DMS 273 (cell line): ENCODE results near the gene TBX10.
A peak's percentile ranks its signal among the peaks of the same experiment; 100 is the strongest.

Source experiments
- DNase-seq: peaks from one replicate; lab custom pipeline; 2025; ENCODE audit not compliant: unreplicated experiment; lab: John Stamatoyannopoulos, UW

Gene TBX10

DNA sequence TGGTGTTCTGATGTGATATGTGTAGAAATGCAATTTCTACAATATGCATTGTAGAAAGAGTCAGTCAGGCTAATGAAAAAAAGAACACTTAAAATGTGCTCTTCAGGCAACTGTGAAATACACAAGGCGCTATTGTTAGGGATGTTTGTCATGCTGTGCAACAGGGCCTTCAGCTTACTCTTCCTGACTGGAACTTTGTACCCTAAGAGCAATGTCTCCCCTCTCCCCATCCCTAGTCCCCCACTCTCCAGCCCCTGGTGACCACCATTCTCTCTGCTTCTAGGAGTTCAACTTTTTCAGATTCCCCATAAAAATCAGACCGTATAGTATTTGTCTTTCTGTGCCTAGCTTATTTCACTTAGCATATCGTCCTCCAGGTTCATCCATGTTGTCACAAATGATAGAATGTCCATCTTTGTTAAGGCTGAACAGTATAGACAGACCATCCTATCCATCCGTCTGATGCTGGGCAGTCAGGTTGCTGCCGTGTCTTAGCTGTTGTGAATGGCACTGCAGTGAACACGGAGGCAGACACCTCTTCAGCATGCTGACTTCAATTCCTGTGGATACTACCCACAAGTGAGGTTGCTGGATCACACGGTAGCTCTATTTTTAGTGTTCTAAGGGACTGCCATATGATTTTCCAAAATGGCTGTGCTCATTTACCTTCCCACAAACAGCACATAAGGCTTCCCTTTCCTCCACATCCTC lies 22.2 kb downstream of the TBX10 start:
- DNase-seq, result no peak

DNA sequence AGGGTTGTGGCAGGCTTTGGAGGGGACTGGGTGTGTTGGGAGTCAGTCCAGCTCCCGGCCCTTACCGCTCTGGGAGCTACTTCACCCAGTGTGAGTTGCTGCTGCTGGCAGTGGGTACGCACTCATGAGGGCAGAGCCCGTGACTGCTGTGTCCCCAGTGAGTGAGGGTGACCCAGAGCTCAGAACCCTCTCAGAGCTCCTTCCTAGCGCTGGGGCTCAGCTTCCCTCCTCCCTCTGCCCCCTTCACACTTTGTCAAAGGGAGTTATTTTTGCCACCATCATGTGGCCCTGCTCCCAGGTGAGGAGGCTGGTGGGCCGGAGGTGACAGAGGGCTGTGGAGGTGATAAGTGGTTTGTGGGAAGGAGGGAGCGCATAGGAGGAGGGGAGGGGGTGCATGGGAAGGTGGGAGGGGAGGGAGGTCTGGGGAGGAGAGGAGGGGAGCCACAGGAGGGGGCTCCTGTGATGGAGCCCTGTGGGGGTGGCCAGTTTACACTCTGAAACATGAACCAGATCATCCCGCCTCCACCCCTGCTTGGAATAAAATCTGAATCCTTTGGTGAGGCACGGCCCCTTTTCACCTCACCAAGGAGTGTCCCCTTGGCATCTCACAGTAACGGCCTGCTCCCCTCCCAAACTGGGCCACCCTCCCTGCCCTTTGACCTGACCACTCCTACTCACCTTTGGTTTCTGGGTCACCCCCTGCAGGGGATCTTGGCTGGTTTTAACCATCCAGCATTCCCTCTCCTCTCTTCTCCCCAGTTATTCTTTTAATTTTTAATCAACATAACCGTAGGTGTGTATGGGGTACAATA lies 22.9 kb downstream of the TBX10 start:
- no peak for DNase-seq

- no peak for DNase-seq
These were observed 23.7 kb downstream of the TBX10 start for GRCh38 chr11:67615728-67616430.

DNA sequence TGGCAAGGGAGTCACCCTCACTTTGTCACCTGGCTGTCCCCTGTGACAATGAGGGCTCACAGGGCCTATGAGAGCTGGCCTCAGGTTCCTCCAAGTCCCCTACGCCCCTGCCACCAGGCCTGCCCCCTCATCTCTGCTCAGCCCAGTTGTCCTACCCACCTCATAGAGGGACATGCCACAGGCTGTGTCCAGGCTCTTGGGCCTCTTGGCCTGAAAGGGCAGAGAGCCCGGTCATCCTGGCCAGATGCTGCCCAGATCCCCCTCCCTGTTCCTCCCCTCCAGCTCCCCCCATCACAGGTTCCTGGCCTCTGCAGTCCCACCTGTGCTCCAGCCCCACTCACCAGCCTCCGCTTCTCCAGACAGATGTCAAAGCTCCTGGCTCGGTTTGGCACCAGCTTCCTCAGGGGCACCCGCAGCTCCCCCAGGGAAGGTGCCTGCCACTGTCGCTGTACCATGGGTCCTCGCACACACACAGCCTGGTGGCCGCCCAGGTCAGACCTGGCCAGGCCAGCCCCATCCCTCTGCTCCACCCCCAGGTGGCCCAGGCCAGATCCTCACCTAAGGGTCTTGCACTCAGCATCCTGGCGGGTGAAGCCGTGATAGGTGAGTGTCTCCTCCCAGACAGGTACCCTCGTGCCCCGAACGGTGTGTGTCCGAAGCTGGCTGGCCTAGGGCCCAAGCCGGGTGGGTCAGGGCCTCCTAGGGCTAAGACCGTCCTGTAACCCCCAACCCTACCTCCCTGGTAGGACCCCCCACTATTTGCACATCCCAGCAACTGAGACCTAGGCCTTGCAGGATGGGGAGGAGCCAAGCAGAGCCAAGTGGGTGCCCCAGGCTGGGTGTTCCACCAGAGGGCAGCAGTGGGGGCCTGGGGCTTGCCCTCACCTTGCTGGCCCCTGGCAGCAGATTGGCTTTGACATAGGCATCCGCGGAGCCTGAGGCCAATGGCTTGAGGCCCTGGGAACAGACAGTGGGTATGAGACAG lies 24.5 kb downstream of the TBX10 start:
- DNase-seq, result peak; percentile 69

GRCh38 chr11:67613960-67614715 lies 25.4 kb downstream of the TBX10 start:
- peak; percentile 78 for DNase-seq

GRCh38 chr11:67613313-67613959 lies 26.1 kb downstream of the TBX10 start:
- no peak for DNase-seq

- DNase-seq, result no peak
These were observed 26.8 kb downstream of the TBX10 start for GRCh38 chr11:67612751-67613150.

GRCh38 chr11:67611704-67612587 lies 27.6 kb downstream of the TBX10 start:
- DNase-seq, result no peak

DNA sequence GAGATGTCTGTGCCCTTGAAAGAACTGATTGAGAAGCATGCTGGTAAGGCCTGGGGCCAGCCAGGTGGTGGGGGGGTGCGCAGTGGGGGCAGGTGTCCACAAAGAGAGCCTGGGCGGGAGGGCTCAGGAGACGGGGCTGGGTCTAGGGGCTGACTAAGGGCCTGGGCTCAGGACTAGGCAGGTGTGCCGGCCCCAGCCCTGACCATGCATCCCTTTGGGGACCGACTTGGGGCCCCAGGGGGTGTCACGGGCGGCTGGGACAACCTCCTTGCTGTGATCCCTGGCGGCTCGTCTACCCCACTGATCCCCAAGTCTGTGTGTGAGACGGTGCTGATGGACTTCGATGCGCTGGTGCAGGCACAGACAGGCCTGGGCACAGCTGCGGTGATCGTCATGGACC lies 28.4 kb downstream of the TBX10 start:
- no peak for DNase-seq

- no peak for DNase-seq
These were observed 29.2 kb downstream of the TBX10 start for GRCh38 chr11:67610302-67610868.

DNA sequence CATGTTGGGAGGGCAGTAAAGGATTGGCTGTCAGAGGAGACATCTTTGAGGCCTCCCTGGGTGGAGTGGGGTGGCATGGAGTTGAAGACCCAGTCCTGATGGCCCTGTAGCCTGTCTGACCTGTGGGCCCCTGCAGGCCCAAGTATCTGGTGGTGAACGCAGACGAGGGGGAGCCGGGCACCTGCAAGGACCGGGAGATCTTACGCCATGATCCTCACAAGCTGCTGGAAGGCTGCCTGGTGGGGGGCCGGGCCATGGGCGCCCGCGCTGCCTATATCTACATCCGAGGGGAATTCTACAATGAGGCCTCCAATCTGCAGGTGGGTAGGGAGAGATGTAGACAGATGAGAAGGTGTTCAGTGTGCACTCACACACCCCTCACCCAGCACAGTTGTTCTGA lies 30.2 kb downstream of the TBX10 start:
- no peak for DNase-seq

DNA sequence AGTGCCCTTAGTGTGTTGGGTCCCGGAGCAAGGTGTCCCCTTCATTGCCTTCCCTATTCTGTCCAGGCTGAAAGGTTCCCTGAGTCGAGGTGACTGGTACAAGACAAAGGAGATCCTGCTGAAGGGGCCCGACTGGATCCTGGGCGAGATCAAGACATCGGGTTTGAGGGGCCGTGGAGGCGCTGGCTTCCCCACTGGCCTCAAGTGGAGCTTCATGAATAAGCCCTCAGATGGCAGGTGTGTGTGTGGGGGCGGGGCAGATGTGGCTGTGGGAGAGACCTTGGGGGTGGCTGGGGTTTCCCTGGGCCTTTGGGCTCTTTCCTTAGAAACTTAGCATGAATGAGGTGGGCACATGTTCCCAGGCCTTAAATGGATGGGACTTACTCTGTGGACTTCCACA lies 31.1 kb downstream of the TBX10 start:
- DNase-seq, result no peak

DNA sequence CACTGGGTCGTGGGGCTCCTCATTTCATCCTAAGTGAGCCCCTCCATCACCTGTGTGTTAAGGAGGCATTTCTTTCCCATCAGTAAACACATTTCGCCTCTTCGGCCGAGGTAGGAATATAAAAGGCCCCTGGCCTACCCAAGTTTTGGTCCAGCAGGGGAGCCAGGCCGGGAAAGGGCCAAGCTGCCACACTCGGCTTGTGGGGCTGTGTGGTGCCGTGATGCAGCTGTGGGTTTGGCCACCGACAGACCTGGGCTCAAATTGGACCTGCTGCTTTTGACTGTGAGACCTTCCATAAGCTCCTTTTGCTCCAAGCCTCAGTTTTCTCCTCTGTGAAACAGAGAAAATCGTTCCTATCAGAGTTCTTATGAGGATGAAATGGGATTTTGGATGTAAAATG lies 32.1 kb downstream of the TBX10 start:
- no peak for DNase-seq

DNA sequence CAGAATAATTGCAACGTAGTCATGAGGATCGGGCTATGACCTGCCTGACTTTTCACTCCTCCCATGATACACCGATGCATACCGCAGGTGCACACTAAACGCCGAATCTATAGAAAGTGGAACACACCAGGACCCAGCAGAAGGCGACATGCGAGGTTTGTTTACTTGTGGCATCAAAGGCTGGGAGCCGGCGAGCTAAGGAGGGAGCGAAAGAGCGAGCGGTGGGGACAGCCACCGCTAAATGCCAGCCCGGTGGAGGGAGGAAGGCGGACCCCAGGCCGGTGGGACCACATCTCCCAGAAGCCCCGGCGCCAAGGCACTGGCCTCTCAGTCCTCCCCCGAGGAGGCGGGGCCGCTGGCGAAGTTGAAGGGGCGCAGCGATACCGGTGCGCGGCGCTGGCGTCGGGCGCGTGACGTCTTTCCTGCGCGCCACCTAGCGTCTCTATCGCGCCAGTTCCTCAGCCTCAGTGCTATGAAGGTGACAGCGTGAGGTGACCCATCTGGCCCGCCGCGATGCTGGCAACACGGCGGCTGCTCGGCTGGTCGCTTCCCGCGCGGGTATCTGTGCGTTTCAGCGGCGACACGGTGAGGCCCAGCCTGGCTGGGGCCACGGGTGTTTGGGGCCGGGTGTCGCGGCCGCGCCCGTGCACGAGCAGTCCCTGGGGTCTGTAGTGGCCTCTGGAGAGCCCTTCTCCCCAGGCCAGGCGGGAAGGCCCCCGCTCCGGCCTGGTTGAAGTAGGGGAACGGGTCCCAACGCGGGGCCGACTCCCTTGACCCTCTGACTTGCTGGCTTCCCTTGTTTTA lies 32.9 kb downstream of the TBX10 start, which contains the start of gene NDUFV1:
Gene NDUFV1 (plus strand): TSS at position 445 of the 804 bp plus-strand sequence. CDS start 69 bp downstream, at position 514.
- DNase-seq, result peak; percentile 97

GRCh38 chr11:67606093-67606491 lies 33.5 kb downstream of the TBX10 start:
- DNase-seq, result peak; percentile 51

DNA sequence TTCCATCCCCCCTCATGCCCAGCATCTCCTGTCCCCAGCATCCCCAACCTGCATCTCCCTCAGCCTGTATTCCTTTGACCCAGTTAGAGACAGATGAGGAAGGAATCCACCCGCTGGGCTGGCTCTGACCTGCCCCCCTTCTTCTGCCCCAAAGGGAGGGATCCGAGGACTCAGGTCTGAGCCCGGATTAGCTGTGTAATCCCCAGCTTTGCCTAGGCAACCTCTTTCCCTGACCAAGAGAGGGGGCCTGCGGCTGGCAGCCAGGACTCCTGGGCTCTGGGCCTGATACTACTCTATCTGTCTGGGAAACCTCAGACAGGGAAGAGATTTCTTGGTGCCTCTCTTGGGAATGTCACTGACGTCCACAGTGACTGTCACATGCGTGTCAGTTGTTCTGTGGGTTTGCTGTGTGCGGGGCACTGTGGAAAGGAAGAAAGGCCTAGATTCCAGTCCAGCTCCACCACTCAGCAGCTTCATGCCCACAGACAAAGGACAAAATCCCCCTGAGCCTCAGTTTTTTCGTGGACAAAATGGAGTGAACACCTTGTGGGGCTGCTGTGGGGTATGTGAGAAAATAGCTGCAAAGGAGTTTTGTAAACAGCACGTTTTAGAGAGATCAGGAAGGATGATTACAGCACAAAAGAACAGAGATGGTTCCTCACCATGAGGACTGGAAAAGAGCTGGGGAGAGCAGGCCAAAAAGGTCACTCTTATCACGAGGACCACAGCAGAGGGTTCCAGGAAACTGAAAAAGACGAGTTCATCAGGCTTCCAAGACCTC lies 34.1 kb downstream of the TBX10 start:
- no peak for DNase-seq
